GM23338 (cell line): ENCODE results near the gene DISP3. TPM values are rescaled to one million over a fixed set of nuclear protein-coding genes. Genes with fewer than 3 reads are reported as not detected.

Source experiments
- ATAC-seq: fragments of 200-7000 bp; cut with Tn5 transposase; 3 replicates; pipeline ENCODE4 v1.9.1; 2020
- DNase-seq: peaks from one replicate; pipeline ENCODE4 v3.0.0-alpha.2; 2015; ENCODE audit warnings: low spot score
- H2AFZ ChIP-seq: fragments of 200-600 bp; sonication (generic); 2 replicates; pipeline ENCODE4 v1.8.0; 2016; ENCODE audit warnings: antibody characterized with exemption, mild to moderate bottlenecking, moderate library complexity
- H3F3A ChIP-seq: fragments of 200-600 bp; sonication (generic); replicated peaks from 2 replicates; pipeline ENCODE4 v1.8.0; 2017; ENCODE audit warnings: antibody characterized with exemption, mixed run types, low read depth
- H3K27ac ChIP-seq: fragments of 200-600 bp; sonication (generic); 2 replicates; pipeline ENCODE4 v1.6.1; 2016; ENCODE audit warnings: low read depth
- H3K27me3 ChIP-seq: fragments of 200-600 bp; sonication (generic); 2 replicates; pipeline ENCODE4 v1.8.0; 2016; ENCODE audit warnings: mild to moderate bottlenecking, mixed run types, moderate library complexity; ENCODE audit not compliant: insufficient read depth
- H3K36me3 ChIP-seq: fragments of 200-600 bp; sonication (generic); 2 replicates; pipeline ENCODE4 v1.8.0; 2016; ENCODE audit warnings: mild to moderate bottlenecking; ENCODE audit not compliant: insufficient read depth
- H3K4me1 ChIP-seq: fragments of 200-600 bp; sonication (generic); 2 replicates; pipeline ENCODE4 v1.8.0; 2016; ENCODE audit warnings: mild to moderate bottlenecking, moderate library complexity; ENCODE audit not compliant: insufficient read depth
- H3K4me2 ChIP-seq: fragments of 200-600 bp; sonication (generic); 2 replicates; pipeline ENCODE4 v1.7.1; 2017; ENCODE audit warnings: mixed run types
- H3K4me3 ChIP-seq: fragments of 200-600 bp; sonication (generic); 2 replicates; pipeline ENCODE4 v1.6.1; 2016; ENCODE audit warnings: mixed run types
- H3K79me2 ChIP-seq: fragments of 200-600 bp; sonication (generic); replicated peaks from 2 replicates; pipeline ENCODE4 v1.8.0; 2017; ENCODE audit warnings: mild to moderate bottlenecking; ENCODE audit not compliant: insufficient read depth
- H3K9me2 ChIP-seq: fragments of 200-600 bp; sonication (generic); 2 replicates; pipeline ENCODE4 v1.8.0; 2017; ENCODE audit not compliant: insufficient read depth
- H4K20me1 ChIP-seq: fragments of 200-600 bp; sonication (generic); replicated peaks from 2 replicates; pipeline ENCODE4 v1.8.0; 2017; ENCODE audit warnings: mild to moderate bottlenecking; ENCODE audit not compliant: insufficient read depth
- H3K27ac Mint-ChIP-seq: 2 replicates; pipeline ENCODE4 v1.8.0; 2020; ENCODE audit warnings: inconsistent platforms, mild to moderate bottlenecking, moderate library complexity, mixed read lengths
- H3K27me3 Mint-ChIP-seq: 3 replicates; pipeline ENCODE4 v1.8.0; 2022; ENCODE audit warnings: low read depth, mild to moderate bottlenecking, moderate library complexity, mixed read lengths, inconsistent platforms; ENCODE audit not compliant: insufficient read depth, poor library complexity
- H3K36me3 Mint-ChIP-seq: 3 replicates; pipeline ENCODE4 v1.8.0; 2021; ENCODE audit warnings: low read depth, mild to moderate bottlenecking, inconsistent platforms, moderate library complexity, mixed read lengths
- H3K4me1 Mint-ChIP-seq: 3 replicates; pipeline ENCODE4 v1.8.0; 2020; ENCODE audit warnings: mild to moderate bottlenecking, inconsistent platforms, mixed read lengths
- H3K4me3 Mint-ChIP-seq: 3 replicates; pipeline ENCODE4 v1.8.0; 2021; ENCODE audit warnings: moderate library complexity, mild to moderate bottlenecking, inconsistent platforms, mixed read lengths
- H3K9me3 Mint-ChIP-seq: 3 replicates; pipeline ENCODE4 v1.8.0; 2020; ENCODE audit warnings: moderate library complexity, mild to moderate bottlenecking, inconsistent platforms, mixed read lengths
- CREB1 ChIP-seq: fragments of 250-450 bp; sonication (Bioruptor Pico); IDR thresholded peaks from 2 replicates; pipeline ENCODE4 v1.5.0; 2020; ENCODE audit warnings: low read depth, mild to moderate bottlenecking, moderate library complexity
- EZH2 ChIP-seq: fragments of 200-600 bp; sonication (generic); IDR thresholded peaks from one replicate; pipeline ENCODE4 v1.8.0; 2017; ENCODE audit warnings: antibody characterized with exemption, mild to moderate bottlenecking, low read depth; ENCODE audit not compliant: unreplicated experiment
- EZH2phosphoT487 ChIP-seq: fragments of 200-600 bp; sonication (generic); IDR thresholded peaks from one replicate; pipeline ENCODE4 v1.8.1; 2018; ENCODE audit warnings: antibody characterized with exemption; ENCODE audit not compliant: unreplicated experiment
- JUNB ChIP-seq: IDR thresholded peaks from one replicate; pipeline ENCODE4 v1.6.1; 2016; ENCODE audit warnings: antibody characterized with exemption; ENCODE audit not compliant: unreplicated experiment
- NANOG ChIP-seq: IDR thresholded peaks from 2 replicates; pipeline ENCODE4 v1.6.1; 2016; ENCODE audit warnings: antibody characterized with exemption, borderline replicate concordance
- POLR2AphosphoS5 ChIP-seq: IDR thresholded peaks from 2 replicates; pipeline ENCODE4 v1.6.1; 2016; ENCODE audit warnings: antibody characterized with exemption, low read depth
- STAT1 ChIP-seq: IDR thresholded peaks from one replicate; pipeline ENCODE4 v1.6.1; 2016; ENCODE audit warnings: antibody characterized with exemption; ENCODE audit not compliant: unreplicated experiment
- ZNF114 ChIP-seq: fragments of 250-450 bp; sonication (Bioruptor Pico); IDR thresholded peaks from 2 replicates; pipeline ENCODE4 v1.5.0; 2020; ENCODE audit warnings: mild to moderate bottlenecking, moderate library complexity
- ZNF331 ChIP-seq: fragments of 250-450 bp; sonication (Bioruptor Pico); IDR thresholded peaks from 2 replicates; pipeline ENCODE4 v1.5.0; 2020; ENCODE audit warnings: low read depth, mild to moderate bottlenecking, moderate library complexity
- polyA plus RNA-seq: library from polyadenylated mRNA; unstranded; fragments of >200 nt; fragmentation: Nextera tagmentation; extraction: Ambion mirVana; gene quantifications from 2 replicates; pipeline ENCODE4 v1.2.1, GENCODE V29; 2016
- total RNA-seq: library from RNA; depleted of rRNA; stranded (reverse); fragments of >200 nt; shearing (Covaris generic); gene quantifications from 2 replicates; pipeline ENCODE4 v1.2.3, GENCODE V29; 2014
- TF ChIP-seq, protein P1 (sequence below): IDR thresholded peaks from one replicate; pipeline ENCODE4 v1.6.1; 2018; ENCODE audit warnings: antibody characterized with exemption; ENCODE audit not compliant: unreplicated experiment
- TF ChIP-seq, protein P2 (sequence below), 2 experiments: fragments of 200-600 bp in 1 of 2; sonication (generic) in 1 of 2; conservative IDR thresholded peaks; 2 replicates each; pipeline versions ENCODE4 v1.5.1 to v1.6.1; 2016 to 2017; ENCODE audit warnings: antibody characterized with exemption in 2 of 2, low read depth in 2 of 2, mild to moderate bottlenecking in 2 of 2, moderate library complexity in 1 of 2
- TF ChIP-seq, protein P3 (sequence below): IDR thresholded peaks from 2 replicates; pipeline ENCODE4 v1.6.1; 2016; ENCODE audit warnings: antibody characterized with exemption

Gene DISP3
- total and polyA plus RNA-seq, 2 experiments from 2014 or later, result 3.2 to 11.1 TPM

DNA sequence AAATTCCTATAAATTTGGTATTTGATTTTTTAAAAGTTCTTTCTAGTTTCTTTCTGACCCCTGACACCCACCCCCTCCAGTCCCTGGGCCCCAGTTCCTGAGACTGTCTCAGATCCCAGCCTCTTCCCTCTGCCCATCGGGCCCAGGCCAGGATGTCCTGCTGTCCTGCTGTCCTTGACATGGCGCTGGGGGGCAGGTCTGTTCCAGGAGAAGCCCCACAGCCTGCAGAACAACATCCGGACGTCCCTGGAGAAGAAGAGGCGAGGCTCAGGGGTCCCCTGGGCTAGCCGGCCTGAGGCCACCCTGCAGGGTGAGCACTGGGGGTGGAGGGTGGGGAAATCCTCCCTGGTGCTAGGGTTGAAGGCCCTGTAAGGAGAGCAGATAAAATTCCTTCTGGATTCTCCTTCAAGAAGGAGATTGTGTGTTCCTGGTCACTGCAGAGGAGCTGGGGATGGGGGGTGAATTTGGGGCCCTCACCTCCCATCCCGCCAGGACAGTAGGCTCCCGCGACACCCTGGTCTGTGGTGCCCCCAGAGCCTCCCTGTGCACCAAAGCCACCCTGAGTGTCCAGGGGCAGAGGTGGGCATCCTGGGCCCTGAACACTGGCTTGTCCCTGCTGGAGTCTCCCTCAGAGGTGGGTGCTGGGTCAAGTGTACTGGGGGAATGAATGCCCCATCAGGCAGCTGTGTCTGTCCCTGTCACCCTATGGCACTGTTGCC is 45.0 kb downstream of the DISP3 start:
- no peaks in the 10 kb centered on the region for H3K27me3 ChIP-seq
- TF ChIP-seq POLR2AphosphoS5 (no peak), NANOG (no peak), ZNF331 (CRISPR knock-in tag) (no peak), ZNF114 (no peak), STAT1 (no peak), EZH2 (no peak)
- H3K4me1 ChIP-seq, result no peaks in the 10 kb centered on the region
- Mint-ChIP-seq H3K27me3 (peaks cover 15% of the 10 kb centered on the region), H3K27ac (no peak overlapping the region), H3K4me3 (no peak overlapping the region), H3K36me3 (peaks cover 19% of the 10 kb centered on the region; the same call in 2 of the 3 replicates), H3K9me3 (no peaks in the 10 kb centered on the region), H3K4me1 (peaks cover 4% of the 10 kb centered on the region; the same call in 1 of the 3 replicates)
- H2AFZ ChIP-seq, result no peak overlapping the region
- H3K27ac ChIP-seq, result no peak overlapping the region
- no peaks in the 10 kb centered on the region for H3K36me3 ChIP-seq
- no peaks in the 10 kb centered on the region for H3F3A ChIP-seq
- ATAC-seq (no peak), DNase-seq (no peak)
- no peaks in the 10 kb centered on the region for H3K9me2 ChIP-seq
- no peak overlapping the region for H3K4me3 ChIP-seq
- no peak overlapping the region for H3K4me2 ChIP-seq
- no peaks in the 10 kb centered on the region for H4K20me1 ChIP-seq
- no peaks in the 10 kb centered on the region for H3K79me2 ChIP-seq

DNA sequence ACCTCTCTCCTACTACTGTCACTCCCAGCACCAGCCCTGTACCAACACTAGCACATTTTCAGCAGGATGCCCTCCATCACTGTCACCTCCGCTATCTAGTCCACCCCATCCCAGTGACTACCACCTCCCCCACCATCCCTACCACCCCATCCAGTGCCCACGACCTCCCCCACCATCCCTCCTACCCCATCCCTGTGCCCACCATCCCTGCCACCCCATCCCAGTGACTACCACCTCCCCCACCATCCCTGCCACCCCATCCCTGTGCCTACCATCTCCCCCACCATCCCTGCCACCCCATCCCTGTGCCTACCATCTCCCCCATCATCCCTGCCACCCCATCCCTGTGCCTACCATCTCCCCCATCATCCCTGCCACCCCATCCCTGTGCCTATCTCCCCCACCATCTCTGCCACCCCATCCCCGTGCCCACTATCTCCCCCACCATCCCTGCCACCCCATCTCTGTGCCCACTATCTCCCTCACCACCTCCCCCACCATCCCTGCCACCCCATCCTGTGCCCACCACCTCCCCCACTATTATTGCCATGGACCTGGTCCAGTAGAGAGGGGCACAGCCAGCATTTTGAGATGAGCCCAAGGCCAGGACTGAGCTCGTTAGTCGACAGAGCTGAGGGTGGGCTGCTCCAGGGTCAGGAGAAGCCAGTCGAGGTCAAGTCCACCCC is 45.7 kb downstream of the DISP3 start:
- H3K36me3 Mint-ChIP-seq, result peaks cover 19% of the 10 kb centered on the region; the same call in 2 of the 3 replicates
- no peak for TF ChIP-seq ZNF331 (CRISPR knock-in tag)
- TF ChIP-seq, protein P1, sequence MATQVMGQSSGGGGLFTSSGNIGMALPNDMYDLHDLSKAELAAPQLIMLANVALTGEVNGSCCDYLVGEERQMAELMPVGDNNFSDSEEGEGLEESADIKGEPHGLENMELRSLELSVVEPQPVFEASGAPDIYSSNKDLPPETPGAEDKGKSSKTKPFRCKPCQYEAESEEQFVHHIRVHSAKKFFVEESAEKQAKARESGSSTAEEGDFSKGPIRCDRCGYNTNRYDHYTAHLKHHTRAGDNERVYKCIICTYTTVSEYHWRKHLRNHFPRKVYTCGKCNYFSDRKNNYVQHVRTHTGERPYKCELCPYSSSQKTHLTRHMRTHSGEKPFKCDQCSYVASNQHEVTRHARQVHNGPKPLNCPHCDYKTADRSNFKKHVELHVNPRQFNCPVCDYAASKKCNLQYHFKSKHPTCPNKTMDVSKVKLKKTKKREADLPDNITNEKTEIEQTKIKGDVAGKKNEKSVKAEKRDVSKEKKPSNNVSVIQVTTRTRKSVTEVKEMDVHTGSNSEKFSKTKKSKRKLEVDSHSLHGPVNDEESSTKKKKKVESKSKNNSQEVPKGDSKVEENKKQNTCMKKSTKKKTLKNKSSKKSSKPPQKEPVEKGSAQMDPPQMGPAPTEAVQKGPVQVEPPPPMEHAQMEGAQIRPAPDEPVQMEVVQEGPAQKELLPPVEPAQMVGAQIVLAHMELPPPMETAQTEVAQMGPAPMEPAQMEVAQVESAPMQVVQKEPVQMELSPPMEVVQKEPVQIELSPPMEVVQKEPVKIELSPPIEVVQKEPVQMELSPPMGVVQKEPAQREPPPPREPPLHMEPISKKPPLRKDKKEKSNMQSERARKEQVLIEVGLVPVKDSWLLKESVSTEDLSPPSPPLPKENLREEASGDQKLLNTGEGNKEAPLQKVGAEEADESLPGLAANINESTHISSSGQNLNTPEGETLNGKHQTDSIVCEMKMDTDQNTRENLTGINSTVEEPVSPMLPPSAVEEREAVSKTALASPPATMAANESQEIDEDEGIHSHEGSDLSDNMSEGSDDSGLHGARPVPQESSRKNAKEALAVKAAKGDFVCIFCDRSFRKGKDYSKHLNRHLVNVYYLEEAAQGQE, result no peak
- no peak for TF ChIP-seq POLR2AphosphoS5
- TF ChIP-seq, protein P2, sequence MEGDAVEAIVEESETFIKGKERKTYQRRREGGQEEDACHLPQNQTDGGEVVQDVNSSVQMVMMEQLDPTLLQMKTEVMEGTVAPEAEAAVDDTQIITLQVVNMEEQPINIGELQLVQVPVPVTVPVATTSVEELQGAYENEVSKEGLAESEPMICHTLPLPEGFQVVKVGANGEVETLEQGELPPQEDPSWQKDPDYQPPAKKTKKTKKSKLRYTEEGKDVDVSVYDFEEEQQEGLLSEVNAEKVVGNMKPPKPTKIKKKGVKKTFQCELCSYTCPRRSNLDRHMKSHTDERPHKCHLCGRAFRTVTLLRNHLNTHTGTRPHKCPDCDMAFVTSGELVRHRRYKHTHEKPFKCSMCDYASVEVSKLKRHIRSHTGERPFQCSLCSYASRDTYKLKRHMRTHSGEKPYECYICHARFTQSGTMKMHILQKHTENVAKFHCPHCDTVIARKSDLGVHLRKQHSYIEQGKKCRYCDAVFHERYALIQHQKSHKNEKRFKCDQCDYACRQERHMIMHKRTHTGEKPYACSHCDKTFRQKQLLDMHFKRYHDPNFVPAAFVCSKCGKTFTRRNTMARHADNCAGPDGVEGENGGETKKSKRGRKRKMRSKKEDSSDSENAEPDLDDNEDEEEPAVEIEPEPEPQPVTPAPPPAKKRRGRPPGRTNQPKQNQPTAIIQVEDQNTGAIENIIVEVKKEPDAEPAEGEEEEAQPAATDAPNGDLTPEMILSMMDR (conservative IDR thresholded peaks at IDR 0.05; ENCODE audit: low read depth in 2 of 2), result no peak
- no peak for TF ChIP-seq ZNF114
- TF ChIP-seq, protein P3, sequence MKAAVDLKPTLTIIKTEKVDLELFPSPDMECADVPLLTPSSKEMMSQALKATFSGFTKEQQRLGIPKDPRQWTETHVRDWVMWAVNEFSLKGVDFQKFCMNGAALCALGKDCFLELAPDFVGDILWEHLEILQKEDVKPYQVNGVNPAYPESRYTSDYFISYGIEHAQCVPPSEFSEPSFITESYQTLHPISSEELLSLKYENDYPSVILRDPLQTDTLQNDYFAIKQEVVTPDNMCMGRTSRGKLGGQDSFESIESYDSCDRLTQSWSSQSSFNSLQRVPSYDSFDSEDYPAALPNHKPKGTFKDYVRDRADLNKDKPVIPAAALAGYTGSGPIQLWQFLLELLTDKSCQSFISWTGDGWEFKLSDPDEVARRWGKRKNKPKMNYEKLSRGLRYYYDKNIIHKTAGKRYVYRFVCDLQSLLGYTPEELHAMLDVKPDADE, result no peak
- no peak for TF ChIP-seq STAT1
- TF ChIP-seq EZH2, result no peak
- TF ChIP-seq NANOG, result no peak
- TF ChIP-seq CREB1 (CRISPR knock-in tag), result no peak
- no peak for TF ChIP-seq JUNB
- TF ChIP-seq EZH2phosphoT487, result no peak

More for the DNA sequence above, 45.7 kb downstream of the DISP3 start:
- no peak overlapping the region for H3K4me2 ChIP-seq
- H3K27me3 Mint-ChIP-seq, result peaks cover 15% of the 10 kb centered on the region
- H2AFZ ChIP-seq, result no peak overlapping the region
- no peaks in the 10 kb centered on the region for H4K20me1 ChIP-seq
- H3K27ac Mint-ChIP-seq, result no peak overlapping the region
- peaks cover 4% of the 10 kb centered on the region; the same call in 1 of the 3 replicates for H3K4me1 Mint-ChIP-seq
- H3K27ac ChIP-seq, result no peak overlapping the region
- no peak overlapping the region for H3K4me3 ChIP-seq
- no peak overlapping the region for H3K4me3 Mint-ChIP-seq
- H3K9me2 ChIP-seq, result no peaks in the 10 kb centered on the region
- DNase-seq (no peak), ATAC-seq (no peak)
- no peaks in the 10 kb centered on the region for H3K27me3 ChIP-seq
- no peaks in the 10 kb centered on the region for H3K79me2 ChIP-seq
- no peaks in the 10 kb centered on the region for H3K4me1 ChIP-seq
- H3F3A ChIP-seq, result no peaks in the 10 kb centered on the region
- no peaks in the 10 kb centered on the region for H3K36me3 ChIP-seq
- H3K9me3 Mint-ChIP-seq, result no peaks in the 10 kb centered on the region
